Measurements from ENCODE around the gene DHX32. TPM values are rescaled to one million over a fixed set of nuclear protein-coding genes. Genes with fewer than 3 reads are reported as not detected.

The DHX32 gene
- total RNA-seq, 1 experiment from 2014 or later: 28.0 TPM

DNA sequence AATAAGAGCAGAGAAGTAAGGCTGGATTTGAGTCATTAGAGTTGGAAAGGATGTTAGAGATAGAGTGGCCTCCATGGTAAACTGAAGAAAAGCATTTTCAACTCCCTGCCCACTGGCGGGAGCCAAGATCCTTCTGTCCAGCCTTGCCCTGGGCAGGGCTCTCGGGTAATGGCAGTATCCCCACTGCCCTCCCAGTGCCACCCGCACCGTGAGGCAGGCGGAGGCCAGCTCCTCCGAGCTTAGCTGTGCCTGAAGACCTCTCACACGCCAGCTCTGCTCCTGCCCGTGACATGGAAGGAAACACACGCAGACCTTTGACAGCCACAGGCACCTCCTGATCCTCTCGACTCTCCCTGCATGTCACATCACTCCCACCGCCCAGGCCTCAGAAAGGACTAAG, 35.5 kb downstream of the DHX32 start (continued):
- TF ChIP-seq, protein P1, sequence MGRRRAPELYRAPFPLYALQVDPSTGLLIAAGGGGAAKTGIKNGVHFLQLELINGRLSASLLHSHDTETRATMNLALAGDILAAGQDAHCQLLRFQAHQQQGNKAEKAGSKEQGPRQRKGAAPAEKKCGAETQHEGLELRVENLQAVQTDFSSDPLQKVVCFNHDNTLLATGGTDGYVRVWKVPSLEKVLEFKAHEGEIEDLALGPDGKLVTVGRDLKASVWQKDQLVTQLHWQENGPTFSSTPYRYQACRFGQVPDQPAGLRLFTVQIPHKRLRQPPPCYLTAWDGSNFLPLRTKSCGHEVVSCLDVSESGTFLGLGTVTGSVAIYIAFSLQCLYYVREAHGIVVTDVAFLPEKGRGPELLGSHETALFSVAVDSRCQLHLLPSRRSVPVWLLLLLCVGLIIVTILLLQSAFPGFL (CRISPR knock-in tag; IDR thresholded peaks at IDR 0.05; ENCODE audit: borderline replicate concordance): no peak
- no peak for TF ChIP-seq ZNF219 (CRISPR knock-in tag; IDR thresholded peaks at IDR 0.05; ENCODE audit: borderline replicate concordance)
- TF ChIP-seq ZNF416 (CRISPR knock-in tag; IDR thresholded peaks at IDR 0.05): no peak
- TF ChIP-seq EMX1 (CRISPR knock-in tag; IDR thresholded peaks at IDR 0.05): no peak

DNA sequence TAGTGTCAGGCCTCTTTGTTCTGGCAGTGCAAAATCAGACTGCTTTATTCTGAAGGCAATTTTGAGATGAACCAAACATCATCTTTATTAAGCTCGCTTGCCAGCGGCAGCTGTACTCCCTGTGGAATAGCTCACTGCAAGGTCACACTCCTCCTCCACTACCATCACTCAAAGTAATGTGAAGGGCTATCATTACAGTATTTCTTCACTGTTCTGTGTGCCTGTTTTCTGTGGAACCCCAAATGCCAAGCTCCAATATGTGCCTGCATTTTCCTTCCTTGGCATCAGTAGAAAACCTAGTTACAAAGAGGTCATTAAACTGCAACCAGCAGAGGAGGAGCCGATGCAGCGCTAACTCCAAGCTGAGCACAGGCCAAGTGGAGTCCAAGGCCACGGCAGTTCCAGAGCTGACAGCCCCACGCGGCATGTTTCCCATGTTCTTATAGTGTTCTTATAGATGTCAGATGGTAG, 36.3 kb downstream of the DHX32 start:
- H3K27ac Mint-ChIP-seq: no peak overlapping the region
- H3K9me3 Mint-ChIP-seq: 0 out of 2 replicates have a peak, but pooled peaks cover 3% of the 10 kb centered on the region
- ChIA-PET POLR2A (interaction anchor here (0.6 kb wide), 1 partner anchor 44 kb away, joined by 3 read pairs; no protein-coding TSS in a partner anchor), CTCF (interaction anchor here (1.4 kb wide), 1 partner anchor 23 kb away, joined by 3 read pairs; no protein-coding TSS in a partner anchor)
- H3K36me3 Mint-ChIP-seq: peaks cover 44% of the 10 kb centered on the region
- no peaks in the 10 kb centered on the region for H3K4me1 Mint-ChIP-seq
- H3K27me3 Mint-ChIP-seq (ENCODE audit: low read depth): no peaks in the 10 kb centered on the region
- ATAC-seq: no peak
- TF ChIP-seq NFYB (CRISPR knock-in tag; conservative IDR thresholded peaks at IDR 0.05; ENCODE audit: low read depth) (no peak), FOXP1 (CRISPR knock-in tag; IDR thresholded peaks at IDR 0.05; ENCODE audit: borderline replicate concordance) (no peak), ZNF416 (CRISPR knock-in tag; IDR thresholded peaks at IDR 0.05) (no peak), RORB (CRISPR knock-in tag; IDR thresholded peaks at IDR 0.05) (no peak), RELA (CRISPR knock-in tag; IDR thresholded peaks at IDR 0.05; ENCODE audit: borderline replicate concordance) (no peak)
- TF ChIP-seq, protein P2, sequence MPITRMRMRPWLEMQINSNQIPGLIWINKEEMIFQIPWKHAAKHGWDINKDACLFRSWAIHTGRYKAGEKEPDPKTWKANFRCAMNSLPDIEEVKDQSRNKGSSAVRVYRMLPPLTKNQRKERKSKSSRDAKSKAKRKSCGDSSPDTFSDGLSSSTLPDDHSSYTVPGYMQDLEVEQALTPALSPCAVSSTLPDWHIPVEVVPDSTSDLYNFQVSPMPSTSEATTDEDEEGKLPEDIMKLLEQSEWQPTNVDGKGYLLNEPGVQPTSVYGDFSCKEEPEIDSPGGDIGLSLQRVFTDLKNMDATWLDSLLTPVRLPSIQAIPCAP (CRISPR knock-in tag; IDR thresholded peaks at IDR 0.05): no peak
- TF ChIP-seq, protein P3, sequence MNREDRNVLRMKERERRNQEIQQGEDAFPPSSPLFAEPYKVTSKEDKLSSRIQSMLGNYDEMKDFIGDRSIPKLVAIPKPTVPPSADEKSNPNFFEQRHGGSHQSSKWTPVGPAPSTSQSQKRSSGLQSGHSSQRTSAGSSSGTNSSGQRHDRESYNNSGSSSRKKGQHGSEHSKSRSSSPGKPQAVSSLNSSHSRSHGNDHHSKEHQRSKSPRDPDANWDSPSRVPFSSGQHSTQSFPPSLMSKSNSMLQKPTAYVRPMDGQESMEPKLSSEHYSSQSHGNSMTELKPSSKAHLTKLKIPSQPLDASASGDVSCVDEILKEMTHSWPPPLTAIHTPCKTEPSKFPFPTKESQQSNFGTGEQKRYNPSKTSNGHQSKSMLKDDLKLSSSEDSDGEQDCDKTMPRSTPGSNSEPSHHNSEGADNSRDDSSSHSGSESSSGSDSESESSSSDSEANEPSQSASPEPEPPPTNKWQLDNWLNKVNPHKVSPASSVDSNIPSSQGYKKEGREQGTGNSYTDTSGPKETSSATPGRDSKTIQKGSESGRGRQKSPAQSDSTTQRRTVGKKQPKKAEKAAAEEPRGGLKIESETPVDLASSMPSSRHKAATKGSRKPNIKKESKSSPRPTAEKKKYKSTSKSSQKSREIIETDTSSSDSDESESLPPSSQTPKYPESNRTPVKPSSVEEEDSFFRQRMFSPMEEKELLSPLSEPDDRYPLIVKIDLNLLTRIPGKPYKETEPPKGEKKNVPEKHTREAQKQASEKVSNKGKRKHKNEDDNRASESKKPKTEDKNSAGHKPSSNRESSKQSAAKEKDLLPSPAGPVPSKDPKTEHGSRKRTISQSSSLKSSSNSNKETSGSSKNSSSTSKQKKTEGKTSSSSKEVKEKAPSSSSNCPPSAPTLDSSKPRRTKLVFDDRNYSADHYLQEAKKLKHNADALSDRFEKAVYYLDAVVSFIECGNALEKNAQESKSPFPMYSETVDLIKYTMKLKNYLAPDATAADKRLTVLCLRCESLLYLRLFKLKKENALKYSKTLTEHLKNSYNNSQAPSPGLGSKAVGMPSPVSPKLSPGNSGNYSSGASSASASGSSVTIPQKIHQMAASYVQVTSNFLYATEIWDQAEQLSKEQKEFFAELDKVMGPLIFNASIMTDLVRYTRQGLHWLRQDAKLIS (CRISPR knock-in tag; IDR thresholded peaks at IDR 0.05; ENCODE audit: borderline replicate concordance): no peak
- no peak for DNase-seq (ENCODE audit: low spot score)
- no peak overlapping the region for H3K4me3 Mint-ChIP-seq

DNA sequence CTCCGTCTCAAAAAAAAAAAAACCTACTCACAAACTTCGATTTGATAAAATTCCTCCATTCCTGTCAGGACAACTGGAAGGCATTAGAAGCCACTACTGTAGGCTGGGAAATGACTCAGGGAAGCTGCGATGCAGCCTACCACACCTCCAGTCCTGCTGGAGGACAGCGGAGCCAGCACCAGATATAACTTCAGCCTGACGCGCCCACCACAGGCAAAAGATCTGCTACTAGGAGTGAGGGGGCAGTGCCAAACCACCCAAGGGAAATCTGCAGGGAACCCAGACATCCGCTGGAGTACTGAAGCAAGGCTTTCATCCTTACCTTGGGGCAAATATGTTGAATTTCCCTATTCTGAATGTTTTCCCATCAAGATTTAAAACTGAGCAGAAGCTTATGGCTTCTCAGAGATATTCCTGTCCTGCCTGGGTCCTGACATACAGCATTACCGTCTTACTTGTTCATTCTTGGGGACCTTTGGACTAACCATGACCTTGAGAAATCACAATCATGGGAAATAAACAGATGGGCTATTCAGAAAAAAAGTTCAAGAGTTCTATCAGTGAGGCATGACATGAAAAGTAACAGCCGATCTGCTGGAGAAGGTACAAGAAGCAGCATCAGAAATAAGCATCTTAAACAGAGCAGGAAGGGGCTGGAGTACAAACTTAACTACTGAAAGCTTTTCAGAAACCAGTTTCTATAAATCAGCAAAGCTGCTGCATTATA, 37.3 kb downstream of the DHX32 start:
- ATAC-seq: no peak
- Mint-ChIP-seq H3K36me3 (peaks cover 49% of the 10 kb centered on the region), H3K4me3 (no peak overlapping the region), H3K4me1 (no peaks in the 10 kb centered on the region), H3K27me3 (ENCODE audit: low read depth) (no peaks in the 10 kb centered on the region), H3K9me3 (0 out of 2 replicates have a peak, but pooled peaks cover 3% of the 10 kb centered on the region), H3K27ac (no peak overlapping the region)
- CTCF ChIA-PET: interaction anchor here (1.0 kb wide), 1 partner anchor 8 kb away, joined by 5 read pairs; no protein-coding TSS in a partner anchor
- POLR2A ChIA-PET: no interaction called here
- no peak for DNase-seq (ENCODE audit: low spot score)
- TF ChIP-seq, protein P1 (CRISPR knock-in tag; IDR thresholded peaks at IDR 0.05; ENCODE audit: borderline replicate concordance): no peak

DNA sequence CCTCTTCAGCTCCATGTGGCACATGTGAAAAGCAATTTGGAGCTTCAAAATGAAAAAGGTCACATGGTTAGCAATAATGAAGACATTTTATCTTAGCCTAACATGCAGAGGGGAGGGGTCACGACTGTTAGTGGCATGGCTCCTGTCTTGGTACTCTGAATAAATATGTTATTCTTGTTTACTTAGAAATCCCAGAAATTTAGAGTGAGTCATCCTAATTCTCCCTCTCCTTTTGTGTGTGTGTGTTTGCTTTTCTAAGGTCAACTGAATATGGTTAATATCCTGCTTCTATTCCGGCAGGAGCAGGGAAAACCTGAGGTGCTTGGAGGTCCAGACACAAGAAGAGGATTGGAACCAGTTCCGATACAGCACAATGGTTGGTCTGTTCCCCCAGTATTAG, 40.1 kb downstream of the DHX32 start:
- Mint-ChIP-seq H3K27me3 (ENCODE audit: low read depth) (no peaks in the 10 kb centered on the region), H3K4me1 (no peaks in the 10 kb centered on the region), H3K4me3 (no peak overlapping the region), H3K36me3 (peaks cover 53% of the 10 kb centered on the region), H3K27ac (no peak overlapping the region), H3K9me3 (no peaks in the 10 kb centered on the region)
- CTCF ChIA-PET: no interaction called here
- TF ChIP-seq ZNF121 (CRISPR knock-in tag; IDR thresholded peaks at IDR 0.05): no peak
- no peak for TF ChIP-seq OVOL2 (CRISPR knock-in tag; IDR thresholded peaks at IDR 0.05; ENCODE audit: borderline replicate concordance)
- no peak for TF ChIP-seq TEAD1 (CRISPR knock-in tag; IDR thresholded peaks at IDR 0.05)
- TF ChIP-seq FOXP1 (CRISPR knock-in tag; IDR thresholded peaks at IDR 0.05; ENCODE audit: borderline replicate concordance): no peak
- TF ChIP-seq, protein P4, sequence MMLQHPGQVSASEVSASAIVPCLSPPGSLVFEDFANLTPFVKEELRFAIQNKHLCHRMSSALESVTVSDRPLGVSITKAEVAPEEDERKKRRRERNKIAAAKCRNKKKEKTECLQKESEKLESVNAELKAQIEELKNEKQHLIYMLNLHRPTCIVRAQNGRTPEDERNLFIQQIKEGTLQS (CRISPR knock-in tag; conservative IDR thresholded peaks at IDR 0.05): no peak
- no peak for TF ChIP-seq HMGA2 (CRISPR knock-in tag; IDR thresholded peaks at IDR 0.05)
- no peak for TF ChIP-seq TEAD4 (CRISPR knock-in tag; IDR thresholded peaks at IDR 0.05)
- no peak for TF ChIP-seq KAT7 (CRISPR knock-in tag; IDR thresholded peaks at IDR 0.05; ENCODE audit: borderline replicate concordance)
- no peak for TF ChIP-seq PRRX2 (CRISPR knock-in tag; IDR thresholded peaks at IDR 0.05)
- TF ChIP-seq, protein P5, sequence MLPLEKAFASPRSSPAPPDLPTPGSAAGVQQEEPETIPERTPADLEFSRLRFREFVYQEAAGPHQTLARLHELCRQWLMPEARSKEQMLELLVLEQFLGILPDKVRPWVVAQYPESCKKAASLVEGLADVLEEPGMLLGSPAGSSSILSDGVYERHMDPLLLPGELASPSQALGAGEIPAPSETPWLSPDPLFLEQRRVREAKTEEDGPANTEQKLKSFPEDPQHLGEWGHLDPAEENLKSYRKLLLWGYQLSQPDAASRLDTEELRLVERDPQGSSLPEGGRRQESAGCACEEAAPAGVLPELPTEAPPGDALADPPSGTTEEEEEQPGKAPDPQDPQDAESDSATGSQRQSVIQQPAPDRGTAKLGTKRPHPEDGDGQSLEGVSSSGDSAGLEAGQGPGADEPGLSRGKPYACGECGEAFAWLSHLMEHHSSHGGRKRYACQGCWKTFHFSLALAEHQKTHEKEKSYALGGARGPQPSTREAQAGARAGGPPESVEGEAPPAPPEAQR (CRISPR knock-in tag; IDR thresholded peaks at IDR 0.05): no peak
- no peak for TF ChIP-seq JAZF1 (CRISPR knock-in tag; IDR thresholded peaks at IDR 0.05)
- DNase-seq (ENCODE audit: low spot score) (no peak), ATAC-seq (no peak)
- POLR2A ChIA-PET: no interaction called here
